ENCODE measurements around the gene TUBB. TPM values are rescaled to one million over a fixed set of nuclear protein-coding genes. Genes with fewer than 3 reads are reported as not detected.
A peak's percentile ranks its signal among the peaks of the same experiment; 100 is the strongest.

TUBB gene
- total and polyA plus RNA-seq, 9 of the 15 experiments (the other 6 are each of a cell fraction or from before 2014, with no cell fraction given), result 971 to 2,870 (median 1,478) TPM

GRCh38 chr6:30742316-30743098, 22.4 kb downstream of the TUBB start, which contains the start of gene FLOT1 (continued):
- TF ChIP-seq NR0B1 (IDR thresholded peaks at IDR 0.05; ENCODE audit: partially characterized antibody), result no peak
- no peak for TF ChIP-seq CBX1 (IDR thresholded peaks at IDR 0.05; ENCODE audit: low read depth)
- TF ChIP-seq MTA3 (IDR thresholded peaks at IDR 0.05; ENCODE audit: borderline replicate concordance), result peak; percentile 97
- TF ChIP-seq HNRNPL (IDR thresholded peaks at IDR 0.05; ENCODE audit: low read depth, low read length), result peak; percentile 98
- TF ChIP-seq MAX (CRISPR knock-in tag; IDR thresholded peaks at IDR 0.05), result peak; percentile 70
- TF ChIP-seq MEIS2 (IDR thresholded peaks at IDR 0.05; ENCODE audit: partially characterized antibody), result peak; percentile 47
- no peak for TF ChIP-seq CSDE1 (IDR thresholded peaks at IDR 0.05)
- TF ChIP-seq RFX1 (IDR thresholded peaks at IDR 0.05), result no peak
- no peak for TF ChIP-seq GABPB2 (CRISPR knock-in tag; conservative IDR thresholded peaks at IDR 0.05)
- TF ChIP-seq PCBP2 (IDR thresholded peaks at IDR 0.05; ENCODE audit: low read depth, low read length, poor library complexity, severe bottlenecking), result no peak
- peak; percentile 58; the same call in 1 of the 2 replicates for TF ChIP-seq RFX7 (CRISPR knock-in tag; IDR thresholded peaks at IDR 0.05)
- no peak for TF ChIP-seq ZNF668 (CRISPR knock-in tag; IDR thresholded peaks at IDR 0.05)
- TF ChIP-seq NEUROD1 (IDR thresholded peaks at IDR 0.05; ENCODE audit: borderline replicate concordance, low read depth, low read length, partially characterized antibody), result peak; percentile 16
- peak; percentile 96 for TF ChIP-seq RBM22 (IDR thresholded peaks at IDR 0.05; ENCODE audit: low read depth, low read length, poor library complexity, severe bottlenecking)
- TF ChIP-seq GATAD2B (IDR thresholded peaks at IDR 0.05; ENCODE audit: borderline replicate concordance), result no peak; the same call in 1 of the 2 replicates
- TF ChIP-seq KAT8 (IDR thresholded peaks at IDR 0.05; ENCODE audit: low read depth), result no peak
- TF ChIP-seq RBFOX2 (IDR thresholded peaks at IDR 0.05; ENCODE audit: low read depth, low read length), result peak; percentile 97
- no peak for TF ChIP-seq BHLHE40 (IDR thresholded peaks at IDR 0.05; ENCODE audit: low read length)
- TF ChIP-seq BRF1 (IDR thresholded peaks at IDR 0.05; ENCODE audit: borderline replicate concordance, extremely low read depth, insufficient read length), result no peak
- 0 out of 2 replicates have a peak, but pooled peaks have one; percentile 20 for TF ChIP-seq ZNF57 (CRISPR knock-in tag; IDR thresholded peaks at IDR 0.05)
- TF ChIP-seq KLF16 (IDR thresholded peaks at IDR 0.05), result no peak; the same call in 1 of the 2 replicates
- 0 out of 2 replicates have a peak, but pooled peaks have one; percentile 20 for TF ChIP-seq GMEB1 (CRISPR knock-in tag; IDR thresholded peaks at IDR 0.05)
- TF ChIP-seq NFIC (IDR thresholded peaks at IDR 0.05), result peak; percentile 40
- TF ChIP-seq ZSCAN29 (IDR thresholded peaks at IDR 0.05), result no peak
- no peak for TF ChIP-seq ZBTB8A (IDR thresholded peaks at IDR 0.05; ENCODE audit: partially characterized antibody)
- TF ChIP-seq HEY1 (CRISPR knock-in tag; IDR thresholded peaks at IDR 0.05; ENCODE audit: borderline replicate concordance), result no peak
- peak in 1 of 2 experiments; percentile 76; a peak in 2 of 4 replicates for TF ChIP-seq HDAC1 (IDR thresholded peaks at IDR 0.05)
- no peak for TF ChIP-seq RAD51 (IDR thresholded peaks at IDR 0.05; ENCODE audit: borderline replicate concordance, low read depth)

Data from K562 (cell line).